H1 (cell line): ENCODE measurements around the gene IDE. TPM values are rescaled to one million over a fixed set of nuclear protein-coding genes. Genes with fewer than 3 reads are reported as not detected.

ENCODE experiments used
- CBX5 ChIP-seq: fragments of 300-800, 300-1000 bp; sonication (generic); IDR thresholded peaks from 2 replicates; pipeline ENCODE4 v1.7.1; 2016; ENCODE audit warnings: antibody characterized with exemption, low read length, low read depth
- FOSL1 ChIP-seq: IDR thresholded peaks from 2 replicates; pipeline ENCODE4 v1.6.1; 2011; ENCODE audit warnings: mild to moderate bottlenecking, low read depth, low read length, moderate library complexity; ENCODE audit not compliant: insufficient read depth
- GTF2F1 ChIP-seq: IDR thresholded peaks from 2 replicates; pipeline ENCODE4 v1.6.1; 2012; ENCODE audit warnings: low read depth, low read length, improper control_type of control experiment, borderline replicate concordance
- HDAC2 ChIP-seq, 2 experiments: fragments of 300-600 bp in 1 of 2; sonication (generic) in 1 of 2; IDR thresholded peaks; 2 replicates each; pipeline ENCODE4 v1.6.1; 2011 to 2012; ENCODE audit warnings: low read depth in 2 of 2, low read length in 2 of 2, mild to moderate bottlenecking in 2 of 2, moderate library complexity in 2 of 2, borderline replicate concordance in 1 of 2, inconsistent platforms in 1 of 2
- SIRT6 ChIP-seq: IDR thresholded peaks from one replicate; pipeline ENCODE4 v1.7.1; 2012; ENCODE audit warnings: low read length, inconsistent platforms
- polyA plus RNA-seq, 7 experiments: library from polyadenylated mRNA; depleted of rRNA in 3 of 7; stranded (reverse) in 5 of 7; unstranded in 2 of 7; fragments of >200 nt in 5 of 7; fragments of 200-250 nt in 2 of 7; gene quantifications; 1 replicate in 5 of 7; 2 replicates in 1 of 7; 4 replicates in 1 of 7; pipeline versions ENCODE4 v1.2.1 to v1.2.3, GENCODE V29; 2011 to 2013; ENCODE audit warnings: missing spikeins in 2 of 7, mixed read lengths in 2 of 7
- total RNA-seq: library from RNA; stranded (reverse); fragmentation: NEBNext Ultra II Directional; extraction: Animal tissue kit (Norgen Biotek cat#: 25700); gene quantifications from 2 replicates; pipeline ENCODE4 v1.2.1, GENCODE V29; 2021
- TF ChIP-seq, protein P1 (sequence below): IDR thresholded peaks from 2 replicates; pipeline ENCODE4 v1.6.1; 2012; ENCODE audit warnings: low read length, inconsistent platforms
- TF ChIP-seq, protein P2 (sequence below): IDR thresholded peaks from 2 replicates; pipeline ENCODE4 v1.6.1; 2011; ENCODE audit warnings: low read depth, mild to moderate bottlenecking, low read length; ENCODE audit not compliant: insufficient read depth
- TF ChIP-seq, protein P3 (sequence below): fragments of 300-600 bp; sonication (generic); IDR thresholded peaks from 2 replicates; pipeline ENCODE4 v1.7.1; 2012; ENCODE audit warnings: low read length, moderate library complexity, mild to moderate bottlenecking, inconsistent platforms; ENCODE audit not compliant: insufficient replicate concordance

Gene IDE
- total and polyA plus RNA-seq, 2 of the 8 experiments (the other 6 are each of a cell fraction or from before 2014, with no cell fraction given) = 12.7 to 52.7 TPM

DNA sequence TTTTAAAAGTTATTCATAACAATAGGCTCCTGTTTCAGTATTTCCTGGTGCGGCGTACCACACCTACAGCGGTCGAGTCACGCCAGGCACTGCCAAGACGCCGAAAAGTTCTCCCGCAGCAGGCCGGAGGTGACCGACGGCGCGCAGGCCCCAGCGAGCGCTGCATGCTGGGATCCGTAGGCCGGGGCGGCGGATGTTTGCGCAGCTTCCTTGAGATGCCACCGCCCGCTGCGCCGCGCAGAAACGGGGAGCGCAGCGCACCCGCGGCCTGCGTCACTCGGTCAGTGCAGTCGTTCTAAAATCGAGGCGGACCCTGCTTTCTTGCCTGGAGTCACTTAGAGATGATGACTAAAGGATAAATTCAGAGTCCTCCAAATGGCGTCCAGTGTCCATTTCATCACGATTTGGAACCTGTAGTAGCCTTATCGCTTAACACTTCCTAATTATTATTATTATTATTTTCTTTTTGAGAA, 17.7 kb upstream of the IDE start (continued):
- TF ChIP-seq, protein P1, sequence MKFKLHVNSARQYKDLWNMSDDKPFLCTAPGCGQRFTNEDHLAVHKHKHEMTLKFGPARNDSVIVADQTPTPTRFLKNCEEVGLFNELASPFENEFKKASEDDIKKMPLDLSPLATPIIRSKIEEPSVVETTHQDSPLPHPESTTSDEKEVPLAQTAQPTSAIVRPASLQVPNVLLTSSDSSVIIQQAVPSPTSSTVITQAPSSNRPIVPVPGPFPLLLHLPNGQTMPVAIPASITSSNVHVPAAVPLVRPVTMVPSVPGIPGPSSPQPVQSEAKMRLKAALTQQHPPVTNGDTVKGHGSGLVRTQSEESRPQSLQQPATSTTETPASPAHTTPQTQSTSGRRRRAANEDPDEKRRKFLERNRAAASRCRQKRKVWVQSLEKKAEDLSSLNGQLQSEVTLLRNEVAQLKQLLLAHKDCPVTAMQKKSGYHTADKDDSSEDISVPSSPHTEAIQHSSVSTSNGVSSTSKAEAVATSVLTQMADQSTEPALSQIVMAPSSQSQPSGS = no peak
- TF ChIP-seq CBX5 (no peak), GTF2F1 (no peak), SIRT6 (no peak), HDAC2 (IDR thresholded peaks at IDR 0.05; ENCODE audit: borderline replicate concordance in 1 of 2, low read depth in 2 of 2, low read length in 2 of 2) (no peak), FOSL1 (no peak)
- TF ChIP-seq, protein P2, sequence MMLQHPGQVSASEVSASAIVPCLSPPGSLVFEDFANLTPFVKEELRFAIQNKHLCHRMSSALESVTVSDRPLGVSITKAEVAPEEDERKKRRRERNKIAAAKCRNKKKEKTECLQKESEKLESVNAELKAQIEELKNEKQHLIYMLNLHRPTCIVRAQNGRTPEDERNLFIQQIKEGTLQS = no peak
- TF ChIP-seq, protein P3, sequence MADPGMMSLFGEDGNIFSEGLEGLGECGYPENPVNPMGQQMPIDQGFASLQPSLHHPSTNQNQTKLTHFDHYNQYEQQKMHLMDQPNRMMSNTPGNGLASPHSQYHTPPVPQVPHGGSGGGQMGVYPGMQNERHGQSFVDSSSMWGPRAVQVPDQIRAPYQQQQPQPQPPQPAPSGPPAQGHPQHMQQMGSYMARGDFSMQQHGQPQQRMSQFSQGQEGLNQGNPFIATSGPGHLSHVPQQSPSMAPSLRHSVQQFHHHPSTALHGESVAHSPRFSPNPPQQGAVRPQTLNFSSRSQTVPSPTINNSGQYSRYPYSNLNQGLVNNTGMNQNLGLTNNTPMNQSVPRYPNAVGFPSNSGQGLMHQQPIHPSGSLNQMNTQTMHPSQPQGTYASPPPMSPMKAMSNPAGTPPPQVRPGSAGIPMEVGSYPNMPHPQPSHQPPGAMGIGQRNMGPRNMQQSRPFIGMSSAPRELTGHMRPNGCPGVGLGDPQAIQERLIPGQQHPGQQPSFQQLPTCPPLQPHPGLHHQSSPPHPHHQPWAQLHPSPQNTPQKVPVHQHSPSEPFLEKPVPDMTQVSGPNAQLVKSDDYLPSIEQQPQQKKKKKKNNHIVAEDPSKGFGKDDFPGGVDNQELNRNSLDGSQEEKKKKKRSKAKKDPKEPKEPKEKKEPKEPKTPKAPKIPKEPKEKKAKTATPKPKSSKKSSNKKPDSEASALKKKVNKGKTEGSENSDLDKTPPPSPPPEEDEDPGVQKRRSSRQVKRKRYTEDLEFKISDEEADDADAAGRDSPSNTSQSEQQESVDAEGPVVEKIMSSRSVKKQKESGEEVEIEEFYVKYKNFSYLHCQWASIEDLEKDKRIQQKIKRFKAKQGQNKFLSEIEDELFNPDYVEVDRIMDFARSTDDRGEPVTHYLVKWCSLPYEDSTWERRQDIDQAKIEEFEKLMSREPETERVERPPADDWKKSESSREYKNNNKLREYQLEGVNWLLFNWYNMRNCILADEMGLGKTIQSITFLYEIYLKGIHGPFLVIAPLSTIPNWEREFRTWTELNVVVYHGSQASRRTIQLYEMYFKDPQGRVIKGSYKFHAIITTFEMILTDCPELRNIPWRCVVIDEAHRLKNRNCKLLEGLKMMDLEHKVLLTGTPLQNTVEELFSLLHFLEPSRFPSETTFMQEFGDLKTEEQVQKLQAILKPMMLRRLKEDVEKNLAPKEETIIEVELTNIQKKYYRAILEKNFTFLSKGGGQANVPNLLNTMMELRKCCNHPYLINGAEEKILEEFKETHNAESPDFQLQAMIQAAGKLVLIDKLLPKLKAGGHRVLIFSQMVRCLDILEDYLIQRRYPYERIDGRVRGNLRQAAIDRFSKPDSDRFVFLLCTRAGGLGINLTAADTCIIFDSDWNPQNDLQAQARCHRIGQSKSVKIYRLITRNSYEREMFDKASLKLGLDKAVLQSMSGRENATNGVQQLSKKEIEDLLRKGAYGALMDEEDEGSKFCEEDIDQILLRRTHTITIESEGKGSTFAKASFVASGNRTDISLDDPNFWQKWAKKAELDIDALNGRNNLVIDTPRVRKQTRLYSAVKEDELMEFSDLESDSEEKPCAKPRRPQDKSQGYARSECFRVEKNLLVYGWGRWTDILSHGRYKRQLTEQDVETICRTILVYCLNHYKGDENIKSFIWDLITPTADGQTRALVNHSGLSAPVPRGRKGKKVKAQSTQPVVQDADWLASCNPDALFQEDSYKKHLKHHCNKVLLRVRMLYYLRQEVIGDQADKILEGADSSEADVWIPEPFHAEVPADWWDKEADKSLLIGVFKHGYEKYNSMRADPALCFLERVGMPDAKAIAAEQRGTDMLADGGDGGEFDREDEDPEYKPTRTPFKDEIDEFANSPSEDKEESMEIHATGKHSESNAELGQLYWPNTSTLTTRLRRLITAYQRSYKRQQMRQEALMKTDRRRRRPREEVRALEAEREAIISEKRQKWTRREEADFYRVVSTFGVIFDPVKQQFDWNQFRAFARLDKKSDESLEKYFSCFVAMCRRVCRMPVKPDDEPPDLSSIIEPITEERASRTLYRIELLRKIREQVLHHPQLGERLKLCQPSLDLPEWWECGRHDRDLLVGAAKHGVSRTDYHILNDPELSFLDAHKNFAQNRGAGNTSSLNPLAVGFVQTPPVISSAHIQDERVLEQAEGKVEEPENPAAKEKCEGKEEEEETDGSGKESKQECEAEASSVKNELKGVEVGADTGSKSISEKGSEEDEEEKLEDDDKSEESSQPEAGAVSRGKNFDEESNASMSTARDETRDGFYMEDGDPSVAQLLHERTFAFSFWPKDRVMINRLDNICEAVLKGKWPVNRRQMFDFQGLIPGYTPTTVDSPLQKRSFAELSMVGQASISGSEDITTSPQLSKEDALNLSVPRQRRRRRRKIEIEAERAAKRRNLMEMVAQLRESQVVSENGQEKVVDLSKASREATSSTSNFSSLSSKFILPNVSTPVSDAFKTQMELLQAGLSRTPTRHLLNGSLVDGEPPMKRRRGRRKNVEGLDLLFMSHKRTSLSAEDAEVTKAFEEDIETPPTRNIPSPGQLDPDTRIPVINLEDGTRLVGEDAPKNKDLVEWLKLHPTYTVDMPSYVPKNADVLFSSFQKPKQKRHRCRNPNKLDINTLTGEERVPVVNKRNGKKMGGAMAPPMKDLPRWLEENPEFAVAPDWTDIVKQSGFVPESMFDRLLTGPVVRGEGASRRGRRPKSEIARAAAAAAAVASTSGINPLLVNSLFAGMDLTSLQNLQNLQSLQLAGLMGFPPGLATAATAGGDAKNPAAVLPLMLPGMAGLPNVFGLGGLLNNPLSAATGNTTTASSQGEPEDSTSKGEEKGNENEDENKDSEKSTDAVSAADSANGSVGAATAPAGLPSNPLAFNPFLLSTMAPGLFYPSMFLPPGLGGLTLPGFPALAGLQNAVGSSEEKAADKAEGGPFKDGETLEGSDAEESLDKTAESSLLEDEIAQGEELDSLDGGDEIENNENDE = no peak
